Transverse colon (tissue), 4 donors: Measurements from ENCODE around the gene SERPINB6.
"Not testable (repeated sequence)": the region's sequence is repeated elsewhere in the genome, so short reads cannot be mapped to it uniquely, and the experiment has no call there.

Experiments
- CTCF ChIP-seq, 5 experiments: fragments of 200-600 bp in 3 of 5; fragments of 450-650 bp in 2 of 5; sonication (generic) in 3 of 5; IDR thresholded peaks; 1 replicate in 2 of 5; 2 replicates in 3 of 5; pipeline ENCODE4 v1.5.1; 2016 to 2017; ENCODE audit warnings: antibody characterized with exemption in 5 of 5, inconsistent platforms in 3 of 5, mild to moderate bottlenecking in 2 of 5, moderate library complexity in 1 of 5
- EP300 ChIP-seq: sonication (generic); formaldehyde crosslinking; IDR thresholded peaks from one replicate; pipeline ENCODE4 v1.6.1; 2017; ENCODE audit warnings: antibody characterized with exemption, low read depth
- POLR2A ChIP-seq: fragments of 450-650 bp; IDR thresholded peaks from one replicate; pipeline ENCODE4 v1.6.1; 2016; ENCODE audit warnings: antibody characterized with exemption, mild to moderate bottlenecking, moderate library complexity
- POLR2AphosphoS5 ChIP-seq, 3 donors: sonication (generic); formaldehyde crosslinking; IDR thresholded peaks; one replicate each; pipeline ENCODE4 v1.6.1; 2016; ENCODE audit warnings: antibody characterized with exemption in 3 of 3

- not testable (repeated sequence) for TF ChIP-seq CTCF (IDR thresholded peaks at IDR 0.05); EP300; POLR2A; POLR2AphosphoS5 (IDR thresholded peaks at IDR 0.05)
Observed at GRCh38 chr6:2973180-2973579, 1.8 kb upstream of the SERPINB6 start.
